ENCODE measurements around the gene PRR5.

The PRR5 gene

DNA sequence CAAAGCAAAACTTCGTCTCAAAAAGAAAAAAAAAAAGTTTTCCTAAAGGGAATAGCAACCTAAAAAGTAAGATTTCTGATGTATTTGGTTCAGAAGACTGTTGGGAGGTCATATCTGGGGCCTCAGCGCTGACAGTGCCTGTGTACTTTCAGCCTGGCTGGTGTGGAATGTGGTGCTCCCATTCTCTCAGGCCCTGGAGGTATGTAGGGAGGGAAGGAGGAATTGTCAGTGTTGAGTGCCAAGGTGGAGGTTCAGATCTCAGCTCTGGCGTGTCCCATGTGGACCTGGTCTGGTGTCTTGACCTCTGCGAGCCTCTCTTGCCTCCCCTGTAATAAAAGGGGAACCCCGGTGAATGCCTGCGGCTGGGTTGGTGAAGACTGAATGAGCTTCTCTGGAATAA, 22.4 kb downstream of the PRR5 start:
- H3K9me3 ChIP-seq (ENCODE audit: control insufficient read depth, low read length) = no peaks in the 10 kb centered on the region
- TF ChIP-seq, protein P1, sequence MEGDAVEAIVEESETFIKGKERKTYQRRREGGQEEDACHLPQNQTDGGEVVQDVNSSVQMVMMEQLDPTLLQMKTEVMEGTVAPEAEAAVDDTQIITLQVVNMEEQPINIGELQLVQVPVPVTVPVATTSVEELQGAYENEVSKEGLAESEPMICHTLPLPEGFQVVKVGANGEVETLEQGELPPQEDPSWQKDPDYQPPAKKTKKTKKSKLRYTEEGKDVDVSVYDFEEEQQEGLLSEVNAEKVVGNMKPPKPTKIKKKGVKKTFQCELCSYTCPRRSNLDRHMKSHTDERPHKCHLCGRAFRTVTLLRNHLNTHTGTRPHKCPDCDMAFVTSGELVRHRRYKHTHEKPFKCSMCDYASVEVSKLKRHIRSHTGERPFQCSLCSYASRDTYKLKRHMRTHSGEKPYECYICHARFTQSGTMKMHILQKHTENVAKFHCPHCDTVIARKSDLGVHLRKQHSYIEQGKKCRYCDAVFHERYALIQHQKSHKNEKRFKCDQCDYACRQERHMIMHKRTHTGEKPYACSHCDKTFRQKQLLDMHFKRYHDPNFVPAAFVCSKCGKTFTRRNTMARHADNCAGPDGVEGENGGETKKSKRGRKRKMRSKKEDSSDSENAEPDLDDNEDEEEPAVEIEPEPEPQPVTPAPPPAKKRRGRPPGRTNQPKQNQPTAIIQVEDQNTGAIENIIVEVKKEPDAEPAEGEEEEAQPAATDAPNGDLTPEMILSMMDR (IDR thresholded peaks at IDR 0.05) = no peak
- no peak overlapping the region for H3K27ac ChIP-seq
- no peak overlapping the region for H2AFZ ChIP-seq
- no peak overlapping the region for H3K4me3 ChIP-seq (ENCODE audit: low read depth, low read length)
- no peaks in the 10 kb centered on the region for H3K79me2 ChIP-seq
- no peaks in the 10 kb centered on the region for H3K27me3 ChIP-seq (ENCODE audit: control insufficient read depth, insufficient read depth, low read length)
- H3K4me2 ChIP-seq (ENCODE audit: low read length) = no peak overlapping the region
- no peak overlapping the region for H3K9ac ChIP-seq
- H3K36me3 ChIP-seq (ENCODE audit: control insufficient read depth, insufficient read depth, low read length) = no peaks in the 10 kb centered on the region
- no peaks in the 10 kb centered on the region for H3K4me1 ChIP-seq

DNA sequence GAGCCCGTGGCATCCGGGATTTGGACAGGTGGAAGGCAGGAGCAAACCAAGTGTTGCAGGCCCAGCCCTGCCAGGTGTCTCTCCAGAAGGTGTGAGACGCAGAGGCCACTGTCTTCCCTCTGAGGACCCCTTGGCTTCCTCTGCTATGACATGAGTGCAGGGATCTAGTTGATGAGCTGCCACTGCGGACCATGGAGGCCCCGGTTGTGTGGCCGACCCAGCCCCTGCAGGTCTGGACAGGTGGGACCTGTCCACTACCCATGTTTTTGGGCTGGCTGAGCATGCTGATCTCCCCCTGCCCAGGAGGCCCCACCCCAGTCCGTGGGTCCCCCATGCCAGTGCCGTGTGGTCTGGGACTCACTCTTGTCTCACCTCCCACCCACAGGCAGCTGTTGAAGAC, 22.9 kb downstream of the PRR5 start:
- no peak overlapping the region for H2AFZ ChIP-seq
- TF ChIP-seq, protein P1 (IDR thresholded peaks at IDR 0.05) = no peak
- no peak overlapping the region for H3K4me2 ChIP-seq (ENCODE audit: low read length)
- H3K4me3 ChIP-seq (ENCODE audit: low read depth, low read length) = no peak overlapping the region
- H3K36me3 ChIP-seq (ENCODE audit: control insufficient read depth, insufficient read depth, low read length) = no peaks in the 10 kb centered on the region
- H3K79me2 ChIP-seq = no peaks in the 10 kb centered on the region
- no peak overlapping the region for H3K27ac ChIP-seq
- no peak overlapping the region for H3K9ac ChIP-seq
- no peaks in the 10 kb centered on the region for H3K4me1 ChIP-seq
- H3K9me3 ChIP-seq (ENCODE audit: control insufficient read depth, low read length) = no peaks in the 10 kb centered on the region
- H3K27me3 ChIP-seq (ENCODE audit: control insufficient read depth, insufficient read depth, low read length) = no peaks in the 10 kb centered on the region

DNA sequence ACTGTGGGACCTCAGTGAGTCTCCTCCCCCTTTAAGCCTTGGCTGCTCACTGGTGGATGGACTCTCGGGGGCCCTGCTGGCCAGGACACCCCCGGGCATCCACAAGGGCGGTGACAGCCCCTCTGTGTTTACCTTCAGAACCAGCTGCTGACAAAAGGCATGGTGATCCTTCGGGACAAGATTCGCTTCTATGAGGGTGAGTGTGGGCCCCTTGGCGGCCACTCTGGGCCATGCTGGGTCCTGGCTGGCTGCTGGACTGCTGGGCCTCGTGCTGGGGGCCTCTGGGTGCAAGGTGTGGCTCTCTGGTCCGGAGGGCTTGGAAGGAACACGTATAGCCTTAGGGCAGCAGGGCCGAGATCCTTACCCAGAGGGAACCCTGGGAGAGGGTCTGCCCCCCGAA, 24.4 kb downstream of the PRR5 start:
- Histone ChIP-seq H3K9me3 (ENCODE audit: control insufficient read depth, low read length) (no peaks in the 10 kb centered on the region), H3K4me2 (ENCODE audit: low read length) (no peak overlapping the region), H3K27ac (no peak overlapping the region), H3K36me3 (ENCODE audit: control insufficient read depth, insufficient read depth, low read length) (no peaks in the 10 kb centered on the region), H3K9ac (no peak overlapping the region), H3K27me3 (ENCODE audit: control insufficient read depth, insufficient read depth, low read length) (no peaks in the 10 kb centered on the region), H3K79me2 (no peaks in the 10 kb centered on the region), H3K4me3 (ENCODE audit: low read depth, low read length) (no peak overlapping the region), H3K4me1 (no peaks in the 10 kb centered on the region), H2AFZ (no peak overlapping the region)
- TF ChIP-seq, protein P1 (IDR thresholded peaks at IDR 0.05) = no peak

DNA sequence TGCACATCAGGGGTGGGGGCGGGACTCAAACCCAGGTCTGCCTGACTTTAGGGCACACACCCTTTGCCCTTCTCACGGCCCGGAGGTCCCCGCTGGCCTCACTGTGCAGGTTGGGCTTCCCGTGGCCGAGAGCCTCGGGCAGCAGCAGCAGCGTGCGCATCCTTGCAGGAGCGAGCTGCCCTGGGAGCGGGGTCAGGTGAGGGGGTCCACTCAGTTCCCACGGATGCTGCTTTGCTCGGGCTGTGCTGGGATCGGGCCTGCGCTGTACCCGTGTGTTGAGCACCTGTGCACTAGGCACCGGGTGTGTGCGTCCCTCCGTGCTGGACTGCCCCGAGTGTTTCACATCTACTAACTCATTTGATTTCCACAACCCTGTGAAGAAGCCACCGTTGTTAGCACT, 25.1 kb downstream of the PRR5 start:
- Histone ChIP-seq H3K4me3 (ENCODE audit: low read depth, low read length) (no peak overlapping the region), H3K36me3 (ENCODE audit: control insufficient read depth, insufficient read depth, low read length) (no peaks in the 10 kb centered on the region), H3K4me2 (ENCODE audit: low read length) (no peak overlapping the region), H2AFZ (no peak overlapping the region), H3K9me3 (ENCODE audit: control insufficient read depth, low read length) (no peaks in the 10 kb centered on the region), H3K27ac (no peak overlapping the region), H3K79me2 (no peaks in the 10 kb centered on the region), H3K27me3 (ENCODE audit: control insufficient read depth, insufficient read depth, low read length) (no peaks in the 10 kb centered on the region), H3K4me1 (no peaks in the 10 kb centered on the region), H3K9ac (no peak overlapping the region)
- TF ChIP-seq, protein P1 (IDR thresholded peaks at IDR 0.05) = no peak

DNA sequence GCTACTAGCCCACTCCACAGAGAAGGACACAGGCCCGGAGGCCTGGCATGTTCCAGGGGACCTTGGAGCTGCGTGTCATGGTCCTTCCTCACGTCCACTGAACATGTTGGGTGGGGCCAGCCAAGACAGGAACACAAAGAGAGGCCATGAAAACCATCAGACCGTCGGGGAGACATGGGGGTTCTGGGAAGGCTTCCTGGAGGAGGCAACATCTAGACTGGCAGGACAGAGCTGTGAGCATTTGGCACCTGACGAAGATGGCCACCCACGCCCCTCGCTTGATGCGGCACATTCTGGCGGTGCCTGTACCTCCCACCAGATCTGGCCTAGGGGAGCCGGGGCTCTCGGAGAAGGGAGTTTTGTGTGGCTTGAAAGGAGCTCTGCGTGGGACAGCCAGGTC, 25.7 kb downstream of the PRR5 start:
- no peaks in the 10 kb centered on the region for H3K79me2 ChIP-seq

More for the DNA sequence above, 25.7 kb downstream of the PRR5 start:
- H3K9ac ChIP-seq = no peak overlapping the region
- no peak overlapping the region for H3K4me2 ChIP-seq (ENCODE audit: low read length)
- TF ChIP-seq, protein P1 (IDR thresholded peaks at IDR 0.05) = no peak
- H3K27ac ChIP-seq = no peak overlapping the region
- H2AFZ ChIP-seq = no peak overlapping the region
- no peak overlapping the region for H3K4me3 ChIP-seq (ENCODE audit: low read depth, low read length)
- H3K36me3 ChIP-seq (ENCODE audit: control insufficient read depth, insufficient read depth, low read length) = no peaks in the 10 kb centered on the region
- H3K9me3 ChIP-seq (ENCODE audit: control insufficient read depth, low read length) = no peaks in the 10 kb centered on the region
- H3K4me1 ChIP-seq = no peaks in the 10 kb centered on the region
- no peaks in the 10 kb centered on the region for H3K27me3 ChIP-seq (ENCODE audit: control insufficient read depth, insufficient read depth, low read length)
